LNCaP clone FGC (cell line): ENCODE data around the gene ACOT7.
"Not testable (repeated sequence)": the region's sequence is repeated elsewhere in the genome, so short reads cannot be mapped to it uniquely, and the experiment has no call there.

Source experiments
- DNase-seq: peaks from one replicate; pipeline ENCODE4 v3.0.0-alpha.2; 2011; ENCODE audit warnings: low read depth
- H3K4me3 ChIP-seq: 2 replicates; pipeline ENCODE4 v1.5.1; 2011; ENCODE audit warnings: mild to moderate bottlenecking, low read depth, low read length, control low read depth
- TF ChIP-seq, protein P1 (sequence below): IDR thresholded peaks from 2 replicates; pipeline ENCODE4 v1.5.1; 2012; ENCODE audit warnings: mild to moderate bottlenecking; ENCODE audit not compliant: control insufficient read depth, insufficient read depth; ENCODE audit errors: extremely low read depth

Gene ACOT7

DNA sequence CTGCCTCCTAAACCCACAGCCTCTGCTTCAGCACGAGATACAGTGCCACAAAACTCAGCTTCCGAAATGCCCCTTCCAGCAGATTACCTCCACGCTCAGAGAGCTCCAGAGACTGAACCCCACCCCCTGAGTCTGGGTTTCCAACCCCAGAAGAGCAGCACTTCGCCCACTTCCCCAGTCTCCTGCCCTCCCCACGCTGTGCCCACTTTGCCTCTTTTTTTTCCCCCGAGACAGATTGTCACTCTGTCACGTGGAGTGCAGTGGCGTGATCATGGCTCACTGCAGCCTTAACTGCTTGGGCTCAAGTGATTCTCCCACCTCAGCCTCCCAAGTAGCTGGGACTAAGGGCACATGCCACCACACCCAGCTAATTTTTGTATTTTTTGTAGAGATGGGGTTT, 167.9 kb downstream of the ACOT7 start:
- TF ChIP-seq, protein P1, sequence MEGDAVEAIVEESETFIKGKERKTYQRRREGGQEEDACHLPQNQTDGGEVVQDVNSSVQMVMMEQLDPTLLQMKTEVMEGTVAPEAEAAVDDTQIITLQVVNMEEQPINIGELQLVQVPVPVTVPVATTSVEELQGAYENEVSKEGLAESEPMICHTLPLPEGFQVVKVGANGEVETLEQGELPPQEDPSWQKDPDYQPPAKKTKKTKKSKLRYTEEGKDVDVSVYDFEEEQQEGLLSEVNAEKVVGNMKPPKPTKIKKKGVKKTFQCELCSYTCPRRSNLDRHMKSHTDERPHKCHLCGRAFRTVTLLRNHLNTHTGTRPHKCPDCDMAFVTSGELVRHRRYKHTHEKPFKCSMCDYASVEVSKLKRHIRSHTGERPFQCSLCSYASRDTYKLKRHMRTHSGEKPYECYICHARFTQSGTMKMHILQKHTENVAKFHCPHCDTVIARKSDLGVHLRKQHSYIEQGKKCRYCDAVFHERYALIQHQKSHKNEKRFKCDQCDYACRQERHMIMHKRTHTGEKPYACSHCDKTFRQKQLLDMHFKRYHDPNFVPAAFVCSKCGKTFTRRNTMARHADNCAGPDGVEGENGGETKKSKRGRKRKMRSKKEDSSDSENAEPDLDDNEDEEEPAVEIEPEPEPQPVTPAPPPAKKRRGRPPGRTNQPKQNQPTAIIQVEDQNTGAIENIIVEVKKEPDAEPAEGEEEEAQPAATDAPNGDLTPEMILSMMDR = no peak
- H3K4me3 ChIP-seq = no peak overlapping the region
- no peak for DNase-seq

DNA sequence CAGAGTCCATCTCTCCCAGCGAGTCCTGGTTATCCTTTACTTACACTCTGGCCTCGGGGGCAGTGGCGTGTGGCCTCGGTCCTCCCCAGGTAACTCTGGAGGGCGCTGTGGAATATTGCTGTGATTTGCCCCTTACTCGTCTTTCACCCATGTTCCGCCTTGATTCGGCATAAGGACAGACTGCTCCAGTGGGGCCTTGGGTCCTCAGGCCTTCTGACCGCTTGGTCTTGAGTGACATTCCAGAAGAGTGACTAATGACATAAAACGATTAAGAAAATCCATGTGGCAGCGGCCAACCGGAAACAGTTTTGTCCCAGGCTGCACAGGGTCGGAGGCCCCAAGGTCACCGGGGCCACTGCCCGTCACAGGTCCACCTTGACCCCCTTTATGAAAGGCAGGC, 168.8 kb downstream of the ACOT7 start:
- no peak overlapping the region for H3K4me3 ChIP-seq
- no peak for DNase-seq
- TF ChIP-seq, protein P1 = no peak

DNA sequence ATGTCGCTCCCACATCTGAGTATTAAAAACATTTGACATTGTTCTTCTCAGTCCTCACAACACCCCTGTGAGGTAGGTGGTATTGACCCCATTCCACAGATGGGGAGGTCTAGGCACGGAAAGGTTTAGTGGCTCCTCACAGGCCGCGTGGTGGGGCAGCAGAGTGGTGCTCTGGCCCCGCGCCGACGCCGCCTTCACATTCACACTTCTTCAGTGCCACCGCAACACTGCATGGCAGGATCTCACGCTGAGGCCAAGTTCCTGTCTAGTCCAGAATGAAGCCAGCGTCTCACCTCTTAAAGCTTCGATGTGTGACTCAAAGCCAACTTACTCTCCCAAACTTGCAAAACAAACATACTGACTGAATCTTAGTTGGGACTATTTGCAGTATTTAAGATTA, 169.9 kb downstream of the ACOT7 start:
- DNase-seq = no peak
- TF ChIP-seq, protein P1 = no peak
- no peak overlapping the region for H3K4me3 ChIP-seq

DNA sequence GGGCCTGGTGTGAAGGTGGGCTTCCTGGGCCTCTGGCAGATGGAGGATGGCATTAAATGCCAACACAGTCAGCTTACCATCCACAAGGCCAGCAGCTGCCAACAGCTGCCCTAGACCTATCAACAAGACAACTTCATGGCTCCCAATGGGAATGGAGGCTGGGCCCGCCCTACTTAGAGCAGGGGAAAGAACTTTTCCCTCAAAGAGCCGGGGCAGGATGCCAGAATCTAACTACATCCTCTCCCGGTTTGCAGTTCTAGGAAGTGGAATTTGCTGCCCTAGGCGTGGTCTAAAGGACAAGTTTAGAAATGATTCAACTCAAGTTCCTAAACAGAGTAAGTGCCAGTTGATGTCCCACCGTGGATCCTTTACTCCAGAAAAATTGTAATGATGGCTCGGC, 170.9 kb downstream of the ACOT7 start:
- TF ChIP-seq, protein P1 = no peak
- DNase-seq = no peak
- no peak overlapping the region for H3K4me3 ChIP-seq

DNA sequence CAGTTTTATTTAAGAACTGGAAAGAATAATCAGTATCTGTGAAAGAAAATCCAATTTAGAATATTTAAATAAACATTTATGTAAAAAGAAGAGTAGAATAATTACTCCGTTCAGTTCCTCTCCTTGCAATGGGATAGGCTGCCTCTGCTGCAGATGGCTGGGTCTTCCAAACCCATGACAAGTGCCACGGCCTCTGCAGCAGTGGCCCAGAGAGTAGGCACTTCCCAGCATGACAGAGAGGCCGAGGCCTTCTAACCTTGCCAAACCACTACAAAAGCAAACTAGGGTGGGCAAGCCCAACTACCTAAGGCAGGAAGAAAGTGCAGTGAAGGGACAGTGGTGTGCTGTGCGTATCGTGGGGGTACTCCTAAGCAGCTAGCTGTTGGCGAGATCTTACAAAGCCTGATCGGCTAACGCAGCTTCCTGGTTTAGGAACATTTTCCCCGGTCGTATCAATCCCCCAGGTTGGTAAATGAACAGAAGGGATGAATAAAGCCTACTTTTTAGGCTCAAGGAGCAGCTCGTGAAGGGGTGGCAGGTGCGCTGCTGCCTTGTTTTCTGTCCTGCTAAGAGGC, 172.3 kb downstream of the ACOT7 start:
- DNase-seq = no peak
- H3K4me3 ChIP-seq = no peak overlapping the region
- TF ChIP-seq, protein P1 = no peak

DNA sequence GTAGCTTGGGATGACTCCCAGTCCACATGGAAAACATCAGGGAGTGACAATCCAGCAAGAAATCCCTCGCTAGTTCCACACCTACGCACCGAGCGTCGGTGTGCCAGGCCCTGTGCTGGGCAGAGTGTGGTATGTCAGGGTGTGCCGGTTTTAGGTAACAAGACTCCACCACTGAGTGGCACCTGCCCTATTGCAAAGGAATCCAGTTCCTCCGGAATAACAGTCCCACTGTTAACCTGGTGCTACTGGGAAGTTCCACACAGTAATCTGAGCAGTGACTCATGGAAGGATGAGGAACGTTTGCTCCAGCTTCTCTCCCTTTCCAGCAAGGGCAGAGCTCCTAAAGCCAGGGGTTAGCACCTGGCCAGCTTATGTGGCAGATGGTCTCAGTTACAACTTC, 173.3 kb downstream of the ACOT7 start:
- no peak overlapping the region for H3K4me3 ChIP-seq
- DNase-seq = peak; percentile 45
- TF ChIP-seq, protein P1 = no peak

DNA sequence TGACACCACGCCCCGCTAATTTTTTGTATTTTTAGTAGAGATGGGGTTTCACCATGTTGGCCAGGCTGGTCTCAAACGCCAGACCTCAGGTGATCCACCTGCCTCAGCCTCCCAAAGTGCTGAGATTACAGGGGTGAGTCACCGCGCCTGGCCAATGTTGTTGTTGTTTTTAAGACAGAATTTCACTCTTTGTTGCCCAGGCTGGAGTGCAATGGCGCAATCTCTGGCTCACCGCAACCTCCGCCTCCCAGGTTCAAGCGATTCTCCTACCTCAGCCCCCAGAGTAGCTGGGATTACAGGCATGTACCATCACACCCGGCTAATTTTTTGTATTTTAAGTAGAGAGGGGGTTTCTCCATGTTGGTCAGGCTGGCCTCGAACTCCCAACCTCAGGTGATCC, 173.9 kb downstream of the ACOT7 start:
- not testable (repeated sequence) for H3K4me3 ChIP-seq, DNase-seq
